Stimulated activated CD4-positive, alpha-beta T cell treated with anti-CD3 and anti-CD28 coated beads, Interleukin-2, amount 100 ng/mL, for 4 hours (primary cell): Measurements from ENCODE around the gene PRKD1.

Experiments used
- DNase-seq: peaks from one replicate; pipeline ENCODE4 v3.0.0-alpha.2; 2020; ENCODE audit warnings: low read depth

Gene PRKD1

GRCh38 chr14:29927376-29928116 is at the start of gene PRKD1:
Gene PRKD1, minus strand, starts transcription at chr14:29927847.
- DNase-seq: no peak

GRCh38 chr14:29971101-29971500 is 43.5 kb upstream of the PRKD1 start:
- no peak for DNase-seq

GRCh38 chr14:29955087-29955486 is 27.4 kb upstream of the PRKD1 start:
- no peak for DNase-seq

DNA sequence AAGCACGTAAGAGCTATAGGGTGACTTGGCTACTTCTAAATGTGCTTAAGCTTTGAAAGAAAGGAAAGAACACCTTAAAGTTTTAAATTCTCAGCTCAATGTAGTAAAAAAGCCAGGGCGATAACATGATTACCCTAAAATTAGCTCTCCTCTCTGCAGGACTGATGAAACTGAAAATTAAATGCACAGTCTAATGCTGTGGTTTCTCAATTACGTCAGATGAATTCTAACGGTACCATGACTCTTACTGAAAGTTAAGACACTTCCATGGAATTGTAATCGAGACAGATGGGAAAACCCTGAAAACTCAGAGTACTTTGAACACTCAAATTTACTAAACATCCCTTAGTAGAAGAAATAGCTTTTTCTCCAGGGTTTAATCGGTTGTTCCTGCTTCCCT is 25.9 kb upstream of the PRKD1 start:
- DNase-seq: no peak

DNA sequence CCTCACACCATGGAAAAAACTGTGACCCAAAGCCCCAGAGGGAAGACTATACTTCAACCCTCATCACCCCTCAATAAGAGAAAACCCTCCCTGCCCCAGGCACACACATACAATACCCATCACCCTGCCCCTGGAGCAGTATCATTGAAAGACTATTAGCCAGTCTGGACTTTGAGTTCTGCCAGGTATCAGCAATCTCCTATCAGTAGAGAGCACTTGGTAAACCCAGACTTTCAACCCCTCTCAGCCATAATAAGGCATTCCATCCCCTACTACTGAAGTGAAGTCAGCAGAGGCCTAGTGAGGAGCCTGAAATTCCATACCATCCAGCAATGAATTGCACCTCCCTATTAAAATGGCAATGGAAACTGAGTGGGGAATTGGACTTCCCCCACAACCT is 16.4 kb upstream of the PRKD1 start:
- DNase-seq: no peak

GRCh38 chr14:29941401-29941800 is 13.8 kb upstream of the PRKD1 start:
- no peak for DNase-seq

- no peak for DNase-seq
These were observed 12.8 kb upstream of the PRKD1 start for GRCh38 chr14:29940482-29940881.

DNA sequence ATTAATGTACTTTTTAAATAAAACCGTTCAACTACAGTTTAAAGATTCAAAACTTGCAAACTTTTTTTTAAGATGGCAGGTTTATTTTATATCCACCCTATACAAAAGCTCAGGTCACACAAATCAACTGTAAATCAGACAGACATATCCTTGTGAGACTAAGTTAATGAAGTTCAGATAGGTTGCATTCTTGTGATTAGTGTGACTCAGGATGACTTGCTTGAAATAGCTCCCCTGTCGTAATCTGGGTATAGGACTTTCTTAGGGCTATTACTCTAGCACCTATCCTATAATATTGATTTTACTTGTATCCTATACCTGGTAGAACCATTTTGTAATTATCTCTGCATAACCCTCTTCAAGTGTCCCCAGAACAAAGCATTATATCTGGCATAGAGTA is 9.5 kb upstream of the PRKD1 start:
- no peak for DNase-seq

- DNase-seq: no peak
These were observed 2.6 kb upstream of the PRKD1 start for GRCh38 chr14:29930283-29930682.

DNA sequence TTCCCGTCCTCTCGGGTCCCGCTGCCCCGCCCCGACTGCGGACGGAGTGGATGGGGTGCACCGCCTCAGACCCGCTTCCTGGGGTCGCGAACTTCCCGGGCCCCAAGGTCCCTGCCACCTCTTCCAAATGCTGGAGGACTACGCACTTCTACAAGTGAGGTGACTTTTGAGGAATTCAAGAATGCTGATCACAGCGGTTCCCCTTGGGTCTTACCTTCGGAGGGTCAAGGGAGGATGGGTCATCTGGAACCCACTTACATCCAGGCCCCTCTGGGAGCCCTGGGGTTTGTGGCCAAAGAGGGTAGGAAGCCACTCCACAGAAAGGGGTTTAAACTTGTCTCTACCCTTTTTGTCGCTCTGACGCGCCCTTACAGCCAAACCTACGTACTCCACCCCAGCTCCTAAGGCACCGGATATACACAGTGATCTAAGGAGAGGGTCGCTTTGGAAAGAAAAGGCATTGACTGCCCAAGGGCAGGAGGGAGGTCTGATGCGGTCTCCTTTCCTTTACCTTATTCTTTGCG is 532 bp upstream of the PRKD1 start:
- no peak for DNase-seq

DNA sequence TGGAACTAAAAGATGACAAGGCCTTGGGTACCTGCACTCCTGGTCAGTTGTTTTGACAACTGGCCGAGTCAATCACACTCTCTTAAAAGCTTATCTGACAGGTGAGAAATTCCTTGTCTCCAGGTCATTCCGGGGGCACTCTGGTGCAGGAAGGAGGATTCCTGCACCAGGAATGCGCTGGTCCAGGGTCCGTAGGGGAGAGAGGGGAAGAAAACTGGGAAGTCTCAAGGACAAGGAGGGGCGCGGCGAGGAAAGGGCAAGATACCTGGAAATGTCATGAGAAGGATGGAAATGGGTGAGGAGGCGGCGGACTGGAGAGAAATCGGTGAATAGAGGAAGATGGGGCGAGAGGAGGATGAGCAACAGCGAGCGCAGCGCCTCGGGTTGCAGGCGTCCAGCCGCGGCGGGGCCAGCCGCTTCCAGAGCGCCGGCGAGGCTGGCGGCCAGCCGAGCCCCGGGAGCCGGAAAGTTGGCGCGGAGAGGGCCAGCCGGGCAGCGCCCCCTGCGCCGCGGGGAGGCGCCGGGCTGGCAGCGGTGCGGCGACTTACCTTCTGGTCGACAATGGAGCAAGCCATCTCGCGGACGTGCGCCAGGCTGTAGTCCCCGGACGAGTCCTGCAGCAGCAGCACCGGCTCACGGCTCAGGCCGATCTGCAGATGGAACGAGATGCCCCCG is 809 bp downstream of the PRKD1 start:
- DNase-seq: no peak

DNA sequence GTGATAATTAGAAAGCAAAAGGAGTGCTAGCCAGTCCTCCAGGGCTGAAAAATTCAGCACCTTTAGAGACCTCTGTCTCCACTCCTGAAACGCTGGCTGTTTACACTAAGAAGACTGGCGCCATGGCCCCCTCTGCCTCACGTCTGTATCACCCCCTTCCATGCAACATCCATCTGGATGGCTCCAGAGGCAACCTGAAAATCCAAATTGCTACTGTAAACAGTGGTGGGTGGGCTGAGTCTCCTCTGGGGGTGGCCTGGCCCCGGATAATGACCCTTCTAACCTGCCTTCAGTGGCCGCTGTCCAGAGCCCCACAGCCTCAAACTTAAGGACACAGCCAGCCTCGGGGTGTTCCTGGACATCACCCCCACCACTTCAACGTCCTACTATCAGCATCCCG is 1.4 kb downstream of the PRKD1 start:
- DNase-seq: no peak

DNA sequence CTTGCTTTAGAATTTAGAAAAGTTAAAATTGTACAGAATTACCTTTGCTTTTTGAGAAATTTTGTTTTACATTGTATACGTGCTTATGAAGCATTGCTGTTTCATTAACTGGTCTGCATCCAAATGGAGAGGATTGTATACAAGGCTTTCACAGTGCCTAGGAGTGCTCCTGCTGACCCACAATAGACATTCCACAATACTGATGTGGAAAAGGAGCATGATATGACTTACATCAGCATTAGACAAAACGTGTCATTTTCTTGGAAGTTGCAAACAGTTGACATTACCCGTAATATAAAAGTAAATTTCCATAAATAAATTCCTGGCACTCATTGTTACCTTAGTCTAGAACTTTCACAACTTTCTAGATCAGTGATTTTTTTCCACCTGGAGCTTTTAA is 1.9 kb downstream of the PRKD1 start:
- DNase-seq: no peak

DNA sequence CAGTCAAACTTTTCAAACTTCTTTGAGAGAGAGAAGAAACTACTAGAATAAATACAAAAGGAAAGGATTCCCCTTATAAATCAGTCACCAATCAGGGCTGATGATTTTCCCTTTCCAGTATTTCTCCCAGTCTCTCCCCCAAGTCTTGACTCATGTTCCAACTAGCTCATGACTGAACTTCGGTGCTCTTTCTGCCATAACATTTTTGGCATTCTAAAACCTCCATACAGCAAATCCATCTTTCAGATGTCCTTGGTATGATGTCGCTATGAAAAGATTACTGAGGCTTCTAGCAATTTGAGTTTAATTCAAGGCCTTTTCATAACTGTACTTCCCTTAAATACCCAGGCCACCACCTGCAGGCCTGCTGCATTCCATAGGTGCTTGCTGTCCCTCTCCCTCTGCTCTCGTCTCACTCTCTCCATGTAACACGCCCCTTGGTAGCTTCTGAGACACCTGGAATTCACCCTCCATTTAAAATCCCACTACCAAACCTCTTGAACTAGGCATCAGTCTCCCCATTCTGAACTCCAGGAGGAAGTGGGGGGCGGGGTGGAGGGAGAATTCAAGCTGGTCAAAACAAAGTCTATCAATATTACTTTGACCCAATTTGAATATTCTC is 2.4 kb downstream of the PRKD1 start:
- no peak for DNase-seq

DNA sequence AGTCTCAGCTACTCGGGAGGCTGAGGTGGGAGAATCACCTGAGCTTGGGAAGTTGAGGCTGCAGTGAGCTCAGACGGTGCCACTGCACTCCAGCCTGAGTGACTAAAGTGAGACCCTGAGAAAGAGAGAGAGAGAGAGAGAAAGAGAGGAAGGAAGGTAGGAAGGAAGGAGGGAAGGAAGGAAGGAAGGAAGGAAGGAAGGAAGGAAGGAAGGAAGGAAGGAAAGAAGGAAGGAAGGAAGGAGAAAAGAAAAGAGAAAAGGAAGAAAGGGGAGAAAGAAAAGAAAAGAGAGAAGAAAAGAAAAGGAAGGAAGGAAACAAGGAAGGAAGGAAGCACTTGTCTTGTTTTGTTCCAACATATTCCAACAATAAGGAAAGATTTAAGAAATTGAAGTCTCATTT is 7.8 kb downstream of the PRKD1 start:
- DNase-seq: no peak

- no peak for DNase-seq
These were observed 8.7 kb downstream of the PRKD1 start for GRCh38 chr14:29918981-29919380.

DNA sequence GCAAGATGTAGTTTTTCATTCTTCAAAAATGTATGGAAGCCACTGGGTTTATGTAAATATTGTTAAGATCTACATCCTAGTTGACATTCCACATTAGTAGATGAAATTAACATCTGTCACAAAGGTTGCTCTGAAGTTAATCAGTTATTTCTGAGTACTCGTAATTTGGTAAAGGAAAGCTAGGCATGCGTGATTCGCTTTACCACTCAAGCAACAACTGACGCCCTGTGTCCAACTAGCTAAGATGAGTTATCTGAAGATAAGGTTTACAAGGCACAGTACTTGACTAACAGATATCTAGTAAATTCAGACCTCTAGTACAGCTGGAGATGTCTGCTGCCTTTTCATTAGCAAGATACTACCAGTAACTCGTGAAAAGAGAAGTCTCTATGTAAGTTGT is 14.1 kb downstream of the PRKD1 start:
- no peak for DNase-seq

- DNase-seq: no peak
These were observed 15.8 kb downstream of the PRKD1 start for GRCh38 chr14:29911810-29912209.

GRCh38 chr14:29908652-29909577 is 18.7 kb downstream of the PRKD1 start:
- DNase-seq: no peak

DNA sequence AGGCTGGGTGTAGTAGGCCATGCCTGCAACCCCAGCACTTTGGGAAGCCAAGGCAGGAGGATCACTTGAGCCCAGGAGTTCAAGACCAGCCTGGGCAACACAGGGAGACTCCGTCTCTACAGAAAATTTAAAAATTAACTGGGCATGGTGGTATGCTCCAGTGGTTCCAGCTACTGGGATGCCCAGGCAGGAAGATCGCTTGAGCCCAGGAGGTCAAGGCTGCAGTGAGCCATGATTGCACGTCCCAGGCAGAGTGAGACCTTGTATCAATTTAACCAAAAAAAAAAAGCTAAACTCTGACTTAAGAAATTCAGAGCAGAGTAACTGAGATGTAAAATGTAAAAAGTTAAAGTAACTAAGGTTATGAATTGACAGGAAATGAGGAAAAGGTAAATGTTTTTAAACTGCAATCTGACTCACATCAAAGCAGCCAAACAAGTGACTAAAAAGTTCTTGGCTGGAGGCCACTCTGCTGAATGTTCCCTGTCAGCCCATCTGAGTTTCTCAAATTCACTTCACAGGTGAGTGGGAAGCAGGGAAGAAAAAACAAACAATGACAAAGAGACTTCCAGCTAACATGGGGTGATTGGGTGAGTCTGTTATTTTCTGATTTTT is 21.3 kb downstream of the PRKD1 start:
- no peak for DNase-seq

GRCh38 chr14:29905543-29905942 is 22.1 kb downstream of the PRKD1 start:
- no peak for DNase-seq
